ENCODE measurements around the gene SMC5.
"Not testable (repeated sequence)": the region's sequence is repeated elsewhere in the genome, so short reads cannot be mapped to it uniquely, and the experiment has no call there.

SMC5 gene

DNA sequence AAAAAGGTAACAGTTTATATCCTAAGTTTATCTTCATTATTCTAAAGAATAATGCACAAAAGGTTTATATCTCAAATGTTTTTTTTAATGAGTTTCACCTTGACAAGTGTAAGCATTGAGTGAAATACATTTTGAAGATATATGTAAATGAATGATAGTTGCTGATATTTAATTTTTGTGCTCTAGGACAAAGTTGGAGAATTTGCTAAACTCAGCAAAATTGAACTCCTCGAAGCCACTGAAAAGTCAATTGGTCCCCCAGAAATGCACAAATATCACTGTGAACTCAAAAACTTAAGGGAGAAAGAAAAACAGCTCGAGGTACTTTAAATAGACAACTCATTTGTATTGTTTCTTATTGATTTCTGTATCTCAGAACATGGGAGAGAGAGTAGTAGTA is 19.5 kb downstream of the SMC5 start:
- DNase-seq: no peak

DNA sequence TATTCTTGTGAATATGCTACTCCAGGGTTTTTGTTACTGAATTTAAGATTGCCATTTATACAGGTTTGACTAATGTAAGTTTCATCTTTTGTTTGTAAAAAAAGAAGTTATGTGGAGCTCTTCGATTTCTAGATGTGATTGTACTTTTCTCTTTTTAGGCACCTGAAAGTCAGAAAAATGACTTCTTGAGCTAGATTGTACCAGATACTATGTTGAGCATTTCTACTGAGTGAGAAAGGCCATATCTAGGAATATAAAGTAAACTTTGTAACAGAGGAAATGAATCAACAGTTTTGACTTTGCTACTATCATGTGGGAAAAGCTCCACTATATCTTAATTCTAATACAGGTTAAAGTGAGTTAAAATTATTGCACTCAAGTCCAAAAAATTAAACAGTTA is 25.1 kb downstream of the SMC5 start:
- no peak for DNase-seq

DNA sequence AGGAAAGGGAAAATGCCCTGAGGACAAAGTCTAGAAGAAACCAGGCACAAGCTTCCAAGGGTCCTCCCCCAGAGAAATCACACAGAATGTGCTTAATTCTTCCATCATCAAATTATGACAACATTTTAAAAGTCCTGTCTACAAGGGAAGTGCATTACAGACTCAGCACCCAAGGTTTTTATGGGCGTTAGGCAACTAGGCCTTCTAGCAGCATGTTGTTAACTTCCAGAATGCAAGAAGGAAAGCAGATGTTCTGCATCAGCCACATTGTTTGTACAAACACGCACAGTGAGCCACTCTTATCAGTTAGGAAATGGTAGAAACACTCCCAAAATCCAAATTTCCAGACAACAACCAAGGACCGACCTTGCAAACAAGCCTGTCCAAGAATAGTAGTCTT is 26.5 kb downstream of the SMC5 start:
- no peak for DNase-seq

- DNase-seq: no peak
These were observed 27.3 kb downstream of the SMC5 start for GRCh38 chr9:70285981-70286598.

GRCh38 chr9:70290626-70291025 is 31.8 kb downstream of the SMC5 start:
- no peak for DNase-seq

DNA sequence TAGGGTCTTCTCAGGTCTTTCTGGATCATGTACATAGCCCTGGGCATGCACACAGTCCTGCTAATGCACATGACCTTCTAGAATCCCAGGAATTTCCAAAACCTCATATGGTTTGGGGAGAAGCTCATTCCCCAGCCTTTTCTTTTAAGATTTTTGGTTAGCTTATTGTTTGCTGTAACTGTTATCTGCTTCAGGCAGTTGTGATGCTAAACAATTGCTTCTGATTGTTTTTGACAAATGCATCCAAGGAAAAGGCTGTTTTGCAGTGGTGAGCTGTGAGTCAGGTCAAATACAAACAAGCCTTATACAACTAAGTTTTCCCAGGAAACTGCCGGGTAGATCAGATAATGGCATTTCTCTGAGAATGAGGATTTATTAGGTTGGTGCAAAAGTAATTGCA is 32.7 kb downstream of the SMC5 start:
- no peak for DNase-seq

GRCh38 chr9:70292253-70292652 is 33.5 kb downstream of the SMC5 start:
- DNase-seq: no peak

GRCh38 chr9:70293214-70293613 is 34.4 kb downstream of the SMC5 start:
- no peak for DNase-seq

DNA sequence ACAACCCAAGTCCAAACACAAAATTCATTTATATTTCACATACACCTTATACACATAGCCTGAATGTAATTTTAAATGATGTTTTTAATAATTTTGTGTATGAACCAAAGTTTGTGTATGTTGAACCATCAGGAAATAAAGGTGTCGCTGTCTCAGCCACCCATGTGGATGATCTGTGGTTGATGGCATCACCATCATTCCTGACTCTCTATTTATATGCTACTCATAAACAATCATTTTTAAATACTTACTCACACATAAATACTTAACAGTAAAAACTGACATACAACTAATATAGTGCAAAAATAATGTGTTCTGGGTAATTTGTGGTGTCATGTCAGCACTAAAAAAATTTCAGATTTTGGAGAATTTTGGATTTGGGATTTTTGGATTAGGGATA is 38.4 kb downstream of the SMC5 start:
- DNase-seq: no peak

DNA sequence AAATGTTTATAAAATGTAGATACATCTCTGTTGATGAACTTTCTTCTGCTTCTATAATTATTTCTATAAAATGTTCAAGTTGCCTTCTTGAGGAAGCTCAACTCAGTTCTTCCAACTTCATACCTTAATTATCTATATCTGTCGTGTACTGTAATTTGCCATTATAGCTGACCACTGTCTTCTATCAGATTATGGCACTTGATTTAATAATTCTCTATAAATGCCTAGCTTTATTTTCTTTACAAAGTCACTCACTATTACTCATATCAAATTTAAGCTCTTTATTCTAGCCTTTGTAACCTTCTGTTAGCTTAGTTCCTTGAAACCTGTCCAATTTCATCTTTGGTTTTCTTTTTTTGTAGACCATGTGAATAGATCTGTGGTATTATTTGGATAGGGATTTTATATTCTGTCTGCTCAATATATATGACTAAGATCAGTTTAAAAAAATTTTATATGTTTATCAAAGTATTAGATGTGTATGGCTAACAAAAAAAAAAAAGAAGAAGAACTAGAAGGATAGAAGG is 39.5 kb downstream of the SMC5 start:
- DNase-seq: no peak

GRCh38 chr9:70303268-70303667 is 44.5 kb downstream of the SMC5 start:
- no peak for DNase-seq

GRCh38 chr9:70304810-70305209 is 46.0 kb downstream of the SMC5 start:
- DNase-seq: no peak

- DNase-seq: no peak
These were observed 56.6 kb downstream of the SMC5 start for GRCh38 chr9:70315389-70315788.

DNA sequence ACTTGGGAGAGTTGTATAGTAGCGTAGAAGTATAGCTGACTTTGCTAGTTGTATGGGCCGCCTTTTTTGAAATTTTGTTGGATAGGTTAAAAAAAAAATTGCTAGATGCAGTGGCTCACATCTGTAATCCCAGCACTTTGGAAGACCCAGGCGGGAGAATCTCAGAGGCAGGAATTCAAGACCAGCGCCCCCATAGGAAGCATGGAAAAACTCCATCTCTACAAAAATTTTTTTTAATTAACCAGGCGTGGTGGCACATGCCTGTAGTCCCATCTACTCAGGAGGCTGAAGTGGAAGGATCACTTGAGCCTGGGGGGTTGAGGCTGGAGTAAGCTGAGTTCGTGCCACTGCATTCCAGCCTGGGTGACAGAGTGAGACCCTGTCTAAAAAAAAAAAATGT is 59.2 kb downstream of the SMC5 start:
- no peak for DNase-seq

- no peak for DNase-seq
These were observed 63.3 kb downstream of the SMC5 start for GRCh38 chr9:70322096-70322495.

GRCh38 chr9:70324963-70325362 is 66.2 kb downstream of the SMC5 start:
- no peak for DNase-seq

GRCh38 chr9:70328625-70329024 is 69.8 kb downstream of the SMC5 start:
- not testable (repeated sequence) for DNase-seq

GRCh38 chr9:70340572-70340971 is 81.8 kb downstream of the SMC5 start:
- DNase-seq: no peak

GRCh38 chr9:70347046-70347445 is 88.3 kb downstream of the SMC5 start:
- no peak for DNase-seq

DNA sequence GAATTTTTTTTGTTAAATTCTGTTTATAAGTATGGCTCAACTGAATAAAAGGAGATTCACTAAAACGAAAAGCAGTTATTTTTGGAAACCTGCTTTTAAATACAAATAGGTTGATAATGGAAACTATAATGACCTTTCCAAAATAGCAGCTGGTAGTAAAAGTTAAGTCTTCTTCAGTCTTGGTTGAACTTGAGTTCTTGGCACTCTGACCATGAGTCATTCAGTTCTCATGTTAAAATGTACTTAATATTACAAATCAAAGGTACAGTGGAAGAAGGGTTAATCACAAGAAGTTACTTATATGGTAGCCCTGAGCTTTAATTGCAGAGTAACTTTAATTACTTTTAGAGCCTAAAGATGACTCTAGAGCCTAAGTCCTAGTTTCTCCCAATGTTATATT is 93.6 kb downstream of the SMC5 start:
- DNase-seq: no peak

DNA sequence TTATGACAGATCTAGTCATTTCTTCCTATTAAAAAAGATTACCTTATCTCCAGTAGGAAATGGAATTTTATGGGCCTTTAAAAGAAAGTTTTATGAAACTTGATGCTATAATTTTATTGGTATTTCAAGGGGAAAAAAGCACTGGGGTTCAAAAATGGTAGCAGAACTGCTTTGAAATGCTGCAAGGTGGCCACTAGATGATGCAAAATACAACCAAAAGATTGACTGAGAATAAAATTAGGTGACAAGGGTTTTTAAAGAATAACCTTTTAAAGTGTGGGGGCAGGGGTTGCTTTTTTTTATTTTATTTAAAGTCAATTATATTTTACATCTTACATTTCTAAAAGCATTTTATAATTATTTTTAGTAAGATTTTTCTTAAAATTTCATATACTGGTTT is 94.0 kb downstream of the SMC5 start:
- no peak for DNase-seq

DNA sequence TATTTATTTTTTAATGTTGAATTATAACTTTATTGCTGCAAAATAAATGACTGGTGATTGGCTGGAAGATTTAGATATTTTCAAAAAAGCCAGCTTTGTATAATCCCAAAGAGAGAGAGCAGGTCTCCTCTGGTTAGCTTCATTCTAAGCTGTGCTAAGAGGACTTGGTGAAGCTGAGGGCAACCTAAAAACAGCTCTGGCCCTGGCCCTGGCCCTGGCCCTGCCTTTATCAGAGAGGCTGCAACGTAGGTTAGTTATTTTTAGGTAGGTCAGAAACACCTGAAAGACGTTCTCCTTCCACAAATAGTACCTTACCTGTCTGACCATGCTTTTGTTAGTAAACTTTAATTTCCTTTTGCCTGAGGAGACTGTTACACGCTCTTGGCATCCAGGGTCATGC is 97.0 kb downstream of the SMC5 start:
- DNase-seq: no peak

DNA sequence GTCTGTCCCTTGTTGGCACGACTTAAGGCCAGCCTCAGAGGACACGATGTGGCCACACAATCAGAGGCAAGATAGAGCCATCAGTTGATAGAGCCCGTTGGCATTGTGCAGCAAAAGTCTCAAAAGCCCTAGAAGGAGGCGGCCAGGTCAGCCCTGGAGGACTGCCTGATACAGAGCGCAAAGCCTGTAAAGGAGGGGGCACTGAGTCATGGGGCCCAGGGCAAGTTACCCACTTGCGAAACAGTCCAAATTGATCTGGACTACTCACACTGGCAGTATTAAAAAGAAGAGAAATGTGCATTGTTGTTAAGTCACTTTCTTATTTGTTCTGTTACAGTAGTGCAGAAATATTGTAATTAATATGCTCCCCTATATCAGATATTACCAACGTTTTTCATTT is 104.2 kb downstream of the SMC5 start:
- no peak for DNase-seq

DNA sequence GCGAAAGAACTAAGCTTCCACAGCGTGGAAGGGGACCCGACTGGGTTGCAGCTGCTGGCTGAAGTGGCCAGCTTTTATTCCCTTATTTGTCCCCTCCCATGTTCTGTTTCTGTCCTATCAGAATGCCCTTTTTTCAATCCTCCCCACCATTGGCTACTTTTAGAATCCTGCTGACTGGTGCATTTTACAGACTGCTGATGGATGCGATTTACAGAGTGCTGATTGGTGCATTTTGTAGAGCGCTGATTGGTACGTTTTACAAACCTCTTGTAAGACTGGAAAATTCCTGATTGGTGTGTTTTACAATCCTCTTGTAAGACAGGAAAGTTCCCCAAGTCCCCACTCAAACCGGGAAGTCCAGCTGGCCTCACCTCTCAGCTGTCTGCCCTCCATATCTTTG is 105.0 kb downstream of the SMC5 start:
- DNase-seq: no peak

- DNase-seq: no peak
These were observed 108.6 kb downstream of the SMC5 start for GRCh38 chr9:70367305-70367930.
